Fibroblast of pulmonary artery (primary cell): Measurements from ENCODE around the gene XXYLT1.

Experiments used
- DNase-seq: peaks from one replicate; pipeline ENCODE4 v3.0.0-alpha.2; 2010; ENCODE audit warnings: low read depth
- H3K4me3 ChIP-seq: replicated peaks from 2 replicates; pipeline ENCODE4 v1.5.1; 2011; ENCODE audit warnings: low read depth, mild to moderate bottlenecking, control low read depth, low read length, moderate library complexity
- CTCF ChIP-seq: IDR thresholded peaks from 2 replicates; pipeline ENCODE4 v1.5.1; 2011; ENCODE audit warnings: mild to moderate bottlenecking, control low read depth, low read length, inconsistent platforms; ENCODE audit errors: missing control alignments

The XXYLT1 gene

GRCh38 chr3:195204360-195205163 lies 66.4 kb downstream of the XXYLT1 start:
- H3K4me3 ChIP-seq, result no peak overlapping the region
- TF ChIP-seq CTCF, result no peak
- peak; percentile 88 for DNase-seq

DNA sequence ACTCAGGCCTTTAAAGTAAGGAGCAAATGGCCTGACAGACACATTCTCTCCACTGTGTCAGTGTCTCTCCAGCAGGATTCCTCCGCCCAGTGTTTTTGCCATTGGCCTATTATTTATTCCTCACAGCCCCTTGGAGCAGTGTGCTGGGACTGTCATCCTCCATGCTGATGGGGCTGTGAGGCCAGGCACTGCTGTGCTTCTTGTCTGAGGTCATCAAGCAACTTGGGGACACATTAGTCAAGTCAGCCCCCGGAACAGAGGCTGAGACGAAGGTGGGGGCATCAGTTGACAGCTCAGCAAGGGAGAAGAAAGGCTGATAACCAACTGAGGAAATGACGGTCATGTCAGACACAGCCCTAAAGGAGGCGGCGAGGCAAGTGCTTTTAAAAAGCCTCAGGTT lies 67.4 kb downstream of the XXYLT1 start:
- TF ChIP-seq CTCF, result no peak
- DNase-seq, result no peak
- no peak overlapping the region for H3K4me3 ChIP-seq

GRCh38 chr3:195201295-195201694 lies 69.7 kb downstream of the XXYLT1 start:
- no peak for DNase-seq

DNA sequence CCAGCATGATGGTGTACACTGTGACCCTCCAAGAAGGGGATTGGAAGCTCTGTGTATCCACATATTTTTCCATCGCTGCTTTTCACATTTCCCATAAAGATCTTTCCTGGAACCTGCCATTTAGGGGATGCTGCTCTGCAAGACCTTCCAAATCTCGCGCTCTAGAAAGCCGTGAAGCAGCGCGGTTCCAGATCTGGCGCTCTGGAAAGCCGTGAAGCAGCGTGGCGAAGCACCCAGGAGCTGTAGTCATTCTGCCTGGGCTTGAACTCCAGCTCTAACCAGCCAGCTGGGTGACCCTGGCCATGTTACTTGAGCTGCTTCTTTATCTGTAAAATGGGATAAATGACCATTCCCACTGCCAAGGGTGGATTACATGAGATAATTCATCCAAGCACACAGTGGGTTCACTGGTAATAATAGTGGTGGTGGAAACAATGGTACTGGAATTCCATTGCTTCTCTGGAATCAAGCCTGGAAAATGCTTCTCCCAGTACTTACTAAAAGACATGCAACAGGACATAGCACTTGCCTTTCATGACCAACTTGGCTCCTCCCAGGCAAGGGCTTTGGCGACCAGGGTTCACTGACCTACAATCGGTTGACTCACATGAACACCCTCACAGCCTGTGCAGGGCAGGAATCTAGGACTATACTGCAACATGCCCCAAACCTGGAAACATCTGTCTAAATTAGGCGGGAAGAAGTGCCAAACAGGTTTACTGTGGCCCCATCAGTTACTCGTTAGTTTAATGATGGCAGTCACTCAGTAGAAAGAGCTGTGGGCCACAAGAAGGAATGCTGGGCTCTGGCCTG lies 70.7 kb downstream of the XXYLT1 start:
- TF ChIP-seq CTCF, result no peak
- no peak for DNase-seq

More at GRCh38 chr3:195201295-195201694, 69.7 kb downstream of the XXYLT1 start:
- H3K4me3 ChIP-seq, result no peak overlapping the region
- no peak for TF ChIP-seq CTCF

DNA sequence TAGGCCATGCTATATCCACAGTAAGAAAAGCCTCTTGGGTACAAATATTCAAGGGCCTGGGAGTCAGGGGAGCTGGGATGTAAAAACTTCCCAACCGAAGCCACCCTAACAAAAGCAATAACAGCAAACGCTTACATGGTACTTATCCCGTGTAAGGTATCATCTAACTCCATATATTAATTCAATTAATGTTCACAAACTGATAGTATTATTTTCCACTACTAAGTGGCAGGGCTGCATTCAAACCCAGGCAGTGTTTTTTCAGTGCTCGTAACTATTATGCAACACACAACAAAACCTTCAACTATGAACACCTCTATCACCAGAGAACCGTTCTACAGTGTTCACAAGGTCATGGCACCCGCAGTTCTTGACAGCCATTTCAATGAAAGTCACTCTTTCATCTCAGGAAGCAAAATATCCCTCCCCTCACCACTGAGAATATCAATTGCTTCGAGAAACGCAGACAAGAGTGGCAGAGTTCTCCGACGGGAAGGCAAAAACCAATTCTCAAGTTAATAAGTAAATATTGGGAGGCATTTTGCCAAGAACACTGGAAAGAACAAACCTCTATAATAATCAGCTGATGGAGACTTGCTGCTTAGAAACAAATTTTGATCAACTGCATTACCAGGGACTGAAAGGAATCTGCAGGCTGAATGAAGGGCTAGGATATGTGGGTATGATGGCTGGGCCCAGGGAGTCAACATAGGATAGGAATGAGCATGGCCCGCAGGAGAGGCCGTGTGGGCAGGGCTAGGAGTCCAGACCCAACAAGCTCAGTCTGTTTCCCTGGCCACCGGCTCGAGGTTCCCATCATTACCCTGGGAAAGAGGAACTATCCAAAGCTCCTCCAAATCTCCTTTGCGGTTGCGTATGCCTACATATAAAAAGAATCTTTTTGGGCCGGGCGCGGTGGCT lies 72.3 kb downstream of the XXYLT1 start:
- no peak for TF ChIP-seq CTCF
- no peak for DNase-seq
- no peak overlapping the region for H3K4me3 ChIP-seq

More for the DNA sequence above, 70.7 kb downstream of the XXYLT1 start:
- H3K4me3 ChIP-seq, result no peak overlapping the region

DNA sequence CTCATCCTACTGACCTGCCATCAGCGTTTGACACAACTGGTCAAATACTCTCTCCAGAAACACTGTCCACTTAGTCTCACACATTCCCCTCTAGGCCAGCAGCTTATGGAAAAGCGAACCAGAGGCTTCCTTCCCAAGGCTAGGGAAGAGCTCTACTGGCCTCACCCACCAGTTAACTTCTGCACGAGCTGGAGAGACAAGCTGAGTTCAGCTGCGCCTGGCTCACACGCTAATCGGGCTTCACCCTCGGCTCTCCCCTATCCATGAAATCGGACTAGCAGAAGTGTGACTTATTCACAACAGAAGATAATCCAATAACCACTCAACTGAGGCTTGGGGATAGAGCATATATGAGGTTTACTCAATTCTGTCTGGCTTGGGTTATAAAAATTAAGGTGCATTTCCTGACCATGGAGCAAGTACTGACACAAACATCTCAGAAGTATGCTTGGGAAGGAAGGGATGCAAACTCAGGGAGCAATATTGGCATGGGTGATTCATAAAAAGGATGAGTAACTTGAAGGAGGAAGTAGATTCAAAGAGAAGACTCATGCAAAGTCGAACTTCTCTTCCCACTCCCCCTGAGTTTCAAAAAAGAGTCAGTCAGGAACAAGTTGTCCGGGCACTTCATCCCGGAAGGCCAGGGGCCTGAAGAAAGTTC lies 73.1 kb downstream of the XXYLT1 start:
- peak; percentile 76 for DNase-seq
- no peak for TF ChIP-seq CTCF
- no peak overlapping the region for H3K4me3 ChIP-seq
